Glomerular endothelial cell (primary cell): ENCODE results near the gene CAPN8. TPM values are rescaled to one million over a fixed set of nuclear protein-coding genes. Genes with fewer than 3 reads are reported as not detected.

ENCODE experiments used
- DNase-seq: peaks from one replicate; pipeline ENCODE4 v3.0.0-alpha.2; 2011; ENCODE audit warnings: low read depth, low spot score; ENCODE audit errors: extremely low read depth
- total RNA-seq: library from RNA; depleted of rRNA; stranded (reverse); fragments of >200 nt; gene quantifications from 2 replicates; pipeline ENCODE4 v1.2.3, GENCODE V29; 2015

CAPN8 gene
- total RNA-seq, 1 donor from 2014 or later = not detected

DNA sequence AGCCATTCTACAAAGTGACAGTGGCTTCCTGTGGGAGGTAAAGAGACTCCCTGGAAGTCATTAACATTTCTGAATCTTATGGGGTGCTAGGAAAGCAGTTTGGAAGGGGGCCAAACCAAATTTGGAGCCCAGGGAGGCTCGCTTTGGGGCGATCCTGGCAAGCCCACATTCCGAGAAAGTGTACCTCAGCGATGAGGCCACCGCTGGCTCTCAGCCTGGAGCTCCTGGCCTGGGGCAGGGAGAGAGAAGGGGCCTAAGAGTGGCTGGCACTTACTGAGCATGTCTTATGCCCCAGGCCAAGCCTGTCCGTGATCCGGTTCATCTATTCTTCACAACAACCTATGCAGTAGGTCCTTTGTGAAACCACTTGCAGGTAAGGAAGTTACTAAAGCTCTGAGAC is 173.5 kb downstream of the CAPN8 start:
- no peak for DNase-seq

Other genes starting within 250 kb of the CAPN8 start
- gene CAPN2, start 46.8 kb upstream of the CAPN8 start, total RNA-seq = 277 and 310 TPM in 2 replicates
- 32.8 and 38.1 TPM in 2 replicates for gene TP53BP2, start 180.2 kb upstream of the CAPN8 start, total RNA-seq